Astrocyte of the spinal cord (primary cell): ENCODE results near the gene SERPINE1.
"Not testable (repeated sequence)": the region's sequence is repeated elsewhere in the genome, so short reads cannot be mapped to it uniquely, and the experiment has no call there.

Experiments used
- DNase-seq: peaks from one replicate; pipeline ENCODE4 v3.0.0; 2011; ENCODE audit warnings: low read depth, low spot score
- H3K4me3 ChIP-seq: 2 replicates; pipeline ENCODE4 v1.5.1; 2011; ENCODE audit warnings: low read depth, mild to moderate bottlenecking, low read length, moderate library complexity
- in situ Hi-C: cut with HindIII; loops from 2 replicates; pipeline ENCODE4 v1.10.0; 2017; ENCODE audit warnings: low sequenced_read_pairs
- TF ChIP-seq, protein P1 (sequence below): IDR thresholded peaks from 2 replicates; pipeline ENCODE4 v1.5.1; 2012; ENCODE audit warnings: low read depth, mild to moderate bottlenecking, low read length, inconsistent platforms

SERPINE1 gene

DNA sequence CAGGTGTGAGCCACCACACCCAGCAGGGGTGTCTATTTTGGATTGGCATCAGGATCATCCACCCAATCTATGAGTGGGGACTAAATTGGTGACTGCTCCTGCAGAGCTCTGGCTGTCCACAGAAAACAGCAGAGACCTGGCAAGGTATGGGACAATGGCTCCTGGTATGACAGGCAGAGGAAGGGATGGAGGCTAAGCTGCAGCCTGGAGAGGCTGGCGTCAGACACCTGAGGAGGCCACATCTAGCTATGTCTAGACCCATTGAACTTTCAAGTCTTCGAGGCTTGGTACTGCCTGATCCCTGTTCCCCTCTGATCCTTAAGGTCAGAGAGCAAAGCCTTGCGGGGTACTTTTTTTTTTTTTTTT is 3.2 kb upstream of the SERPINE1 start:
- in situ Hi-C loops: no loop called here

DNA sequence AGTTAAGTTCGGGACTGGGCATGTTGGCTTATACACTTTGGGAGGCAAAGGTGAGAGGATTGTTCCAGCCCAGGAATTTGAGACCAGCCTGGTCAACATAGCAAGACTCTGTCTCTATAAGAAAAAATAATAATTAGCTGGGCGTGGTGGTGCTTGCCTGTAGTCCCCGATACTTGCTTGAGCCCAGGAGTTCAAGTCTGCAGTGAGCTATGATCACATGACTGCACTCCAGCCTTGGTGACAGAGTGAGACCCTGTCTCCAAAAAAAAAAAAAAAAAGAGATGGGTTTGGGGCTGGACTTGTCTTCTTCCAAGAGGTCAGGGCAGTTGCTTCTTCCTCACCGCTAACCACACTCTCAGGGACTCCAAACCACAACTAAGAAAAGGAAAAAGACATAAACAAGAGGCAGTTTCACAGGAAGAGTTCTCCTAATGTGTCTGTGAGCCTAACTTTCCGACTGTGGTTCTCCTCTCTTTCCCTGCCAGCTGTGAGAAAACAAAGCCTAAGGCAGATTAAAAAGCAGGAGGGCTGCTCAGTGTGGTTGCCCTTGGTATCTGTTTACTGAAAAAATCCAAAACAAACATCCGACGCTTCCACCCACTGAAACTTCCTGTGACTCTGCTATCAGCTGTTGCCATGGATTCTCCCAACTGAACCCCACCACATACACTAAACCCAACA is 2.4 kb upstream of the SERPINE1 start:
- H3K4me3 ChIP-seq: no peak overlapping the region
- DNase-seq: peak; percentile 97
- TF ChIP-seq, protein P1, sequence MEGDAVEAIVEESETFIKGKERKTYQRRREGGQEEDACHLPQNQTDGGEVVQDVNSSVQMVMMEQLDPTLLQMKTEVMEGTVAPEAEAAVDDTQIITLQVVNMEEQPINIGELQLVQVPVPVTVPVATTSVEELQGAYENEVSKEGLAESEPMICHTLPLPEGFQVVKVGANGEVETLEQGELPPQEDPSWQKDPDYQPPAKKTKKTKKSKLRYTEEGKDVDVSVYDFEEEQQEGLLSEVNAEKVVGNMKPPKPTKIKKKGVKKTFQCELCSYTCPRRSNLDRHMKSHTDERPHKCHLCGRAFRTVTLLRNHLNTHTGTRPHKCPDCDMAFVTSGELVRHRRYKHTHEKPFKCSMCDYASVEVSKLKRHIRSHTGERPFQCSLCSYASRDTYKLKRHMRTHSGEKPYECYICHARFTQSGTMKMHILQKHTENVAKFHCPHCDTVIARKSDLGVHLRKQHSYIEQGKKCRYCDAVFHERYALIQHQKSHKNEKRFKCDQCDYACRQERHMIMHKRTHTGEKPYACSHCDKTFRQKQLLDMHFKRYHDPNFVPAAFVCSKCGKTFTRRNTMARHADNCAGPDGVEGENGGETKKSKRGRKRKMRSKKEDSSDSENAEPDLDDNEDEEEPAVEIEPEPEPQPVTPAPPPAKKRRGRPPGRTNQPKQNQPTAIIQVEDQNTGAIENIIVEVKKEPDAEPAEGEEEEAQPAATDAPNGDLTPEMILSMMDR: no peak
- in situ Hi-C loops: no loop called here

More for the DNA sequence above, 3.2 kb upstream of the SERPINE1 start:
- TF ChIP-seq, protein P1: no peak
- DNase-seq: no peak
- no peak overlapping the region for H3K4me3 ChIP-seq

DNA sequence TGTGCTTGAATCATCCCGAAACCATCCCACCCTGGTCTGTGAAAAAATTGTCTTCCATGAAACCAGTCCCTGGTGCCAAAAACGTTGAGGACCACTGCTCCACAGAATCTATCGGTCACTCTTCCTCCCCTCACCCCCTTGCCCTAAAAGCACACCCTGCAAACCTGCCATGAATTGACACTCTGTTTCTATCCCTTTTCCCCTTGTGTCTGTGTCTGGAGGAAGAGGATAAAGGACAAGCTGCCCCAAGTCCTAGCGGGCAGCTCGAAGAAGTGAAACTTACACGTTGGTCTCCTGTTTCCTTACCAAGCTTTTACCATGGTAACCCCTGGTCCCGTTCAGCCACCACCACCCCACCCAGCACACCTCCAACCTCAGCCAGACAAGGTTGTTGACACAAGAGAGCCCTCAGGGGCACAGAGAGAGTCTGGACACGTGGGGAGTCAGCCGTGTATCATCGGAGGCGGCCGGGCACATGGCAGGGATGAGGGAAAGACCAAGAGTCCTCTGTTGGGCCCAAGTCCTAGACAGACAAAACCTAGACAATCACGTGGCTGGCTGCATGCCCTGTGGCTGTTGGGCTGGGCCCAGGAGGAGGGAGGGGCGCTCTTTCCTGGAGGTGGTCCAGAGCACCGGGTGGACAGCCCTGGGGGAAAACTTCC is 784 bp upstream of the SERPINE1 start:
- H3K4me3 ChIP-seq: peak overlapping the region; percentile 97
- peak; percentile 90 for DNase-seq

GRCh38 chr7:101127460-101128039 is 646 bp downstream of the SERPINE1 start:
- TF ChIP-seq, protein P1: no peak
- in situ Hi-C loops: no loop called here
- H3K4me3 ChIP-seq: peak overlapping the region; percentile 97
- no peak for DNase-seq

More for the DNA sequence above, 784 bp upstream of the SERPINE1 start:
- TF ChIP-seq, protein P1: no peak
- in situ Hi-C loops: no loop called here

- peak; percentile 65 for DNase-seq
- TF ChIP-seq, protein P1: no peak
- peak overlapping the region; percentile 97 for H3K4me3 ChIP-seq
- in situ Hi-C loops: no loop called here
These were observed 1.3 kb downstream of the SERPINE1 start for GRCh38 chr7:101128040-101128834.

DNA sequence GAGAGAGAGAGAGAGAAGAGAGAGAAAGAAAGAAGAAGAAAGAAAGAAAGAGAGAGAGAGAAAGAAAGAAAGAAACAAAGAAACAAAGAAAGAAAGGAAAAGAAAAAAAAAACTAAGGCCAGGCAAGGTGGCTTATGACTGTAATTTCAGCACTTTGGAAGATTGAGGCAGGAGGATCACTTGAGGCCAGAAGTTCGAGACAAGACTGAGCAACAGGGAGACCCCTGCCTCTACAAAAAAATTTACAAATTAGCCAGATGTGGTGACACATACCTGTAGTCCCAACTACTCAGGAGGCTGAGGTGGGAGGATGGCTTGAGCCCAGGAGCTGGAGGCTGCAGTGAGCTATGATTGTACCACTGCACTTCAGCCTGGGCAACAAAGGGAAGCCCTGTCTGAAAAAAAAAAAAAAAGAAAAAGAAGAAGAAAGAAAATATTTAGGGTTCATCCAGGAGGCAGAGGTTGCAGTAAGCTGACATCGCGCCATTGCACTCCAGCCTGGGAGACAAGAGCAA is 2.8 kb downstream of the SERPINE1 start:
- TF ChIP-seq, protein P1: no peak
- in situ Hi-C loops: no loop called here
- DNase-seq: no peak
- H3K4me3 ChIP-seq: peak overlapping the region; percentile 97

GRCh38 chr7:101132626-101133600 is 6.0 kb downstream of the SERPINE1 start:
- in situ Hi-C loops, H3K4me3 ChIP-seq: not testable (repeated sequence)
- DNase-seq: peak; percentile 47
